ENCODE measurements around the gene ADGRB2. TPM values are rescaled to one million over a fixed set of nuclear protein-coding genes. Genes with fewer than 3 reads are reported as not detected.

The ADGRB2 gene
- total RNA-seq, 1 experiment from 2014 or later: 34.8 TPM

DNA sequence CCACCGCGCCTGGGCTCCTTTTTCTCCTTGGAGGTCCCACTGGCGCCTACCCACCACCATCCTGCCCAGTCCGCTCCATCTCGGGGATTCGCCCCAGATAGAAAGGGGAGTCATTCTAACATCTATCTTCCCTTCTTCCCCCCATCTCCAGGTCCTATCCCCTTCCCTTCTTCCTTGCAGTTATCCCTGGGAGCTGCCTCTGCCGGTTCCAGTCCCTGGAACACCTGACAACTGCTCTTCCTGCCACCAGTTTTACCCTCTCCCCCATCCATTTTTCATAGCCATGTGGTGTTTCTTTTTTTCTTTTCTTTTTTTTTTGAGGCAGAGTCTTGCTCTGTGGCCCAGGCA lies 48.3 kb downstream of the ADGRB2 start:
- no peaks in the 10 kb centered on the region for H3K9me3 ChIP-seq (ENCODE audit: control insufficient read depth, insufficient read depth, low read depth, low read length)
- peak overlapping the region; percentile 55 to 78 for H3K4me3 ChIP-seq (ENCODE audit: low read depth in 2 of 2, low read length in 2 of 2)
- in situ Hi-C loops (cut with HindIII; ENCODE audit: low pct_unique_long_range_greater_than_20kb, low sequenced_read_pairs): no loop called here
- H3K36me3 ChIP-seq (ENCODE audit: control insufficient read depth, insufficient read depth, low read length): no peaks in the 10 kb centered on the region
- peak overlapping the region; percentile 86; the same call in 1 of the 2 replicates for H3K27ac ChIP-seq (ENCODE audit: low read length)
- ChIA-PET CTCF (interaction anchor here (0.6 to 3.8 kb wide), 11 partner anchors 11 to 248 kb away, joined by 3 to 24 read pairs (median 5); partner anchors contain the start of gene COL16A1), POLR2A (interaction anchor here (0.6 kb wide), 1 partner anchor 49 kb away, joined by 3 read pairs; no protein-coding TSS in a partner anchor)
- H3K4me1 ChIP-seq (ENCODE audit: control insufficient read depth, insufficient read depth, low read length): peaks cover 44% of the 10 kb centered on the region
- no TSS peak for BruUV-seq (replicated peaks)
- DNase-seq (ENCODE audit: low read depth, low spot score): no peak
- no peak for TF ChIP-seq SIN3A (IDR thresholded peaks at IDR 0.05; ENCODE audit: borderline replicate concordance, insufficient read depth, low read depth, low read length)
- TF ChIP-seq, protein P1, sequence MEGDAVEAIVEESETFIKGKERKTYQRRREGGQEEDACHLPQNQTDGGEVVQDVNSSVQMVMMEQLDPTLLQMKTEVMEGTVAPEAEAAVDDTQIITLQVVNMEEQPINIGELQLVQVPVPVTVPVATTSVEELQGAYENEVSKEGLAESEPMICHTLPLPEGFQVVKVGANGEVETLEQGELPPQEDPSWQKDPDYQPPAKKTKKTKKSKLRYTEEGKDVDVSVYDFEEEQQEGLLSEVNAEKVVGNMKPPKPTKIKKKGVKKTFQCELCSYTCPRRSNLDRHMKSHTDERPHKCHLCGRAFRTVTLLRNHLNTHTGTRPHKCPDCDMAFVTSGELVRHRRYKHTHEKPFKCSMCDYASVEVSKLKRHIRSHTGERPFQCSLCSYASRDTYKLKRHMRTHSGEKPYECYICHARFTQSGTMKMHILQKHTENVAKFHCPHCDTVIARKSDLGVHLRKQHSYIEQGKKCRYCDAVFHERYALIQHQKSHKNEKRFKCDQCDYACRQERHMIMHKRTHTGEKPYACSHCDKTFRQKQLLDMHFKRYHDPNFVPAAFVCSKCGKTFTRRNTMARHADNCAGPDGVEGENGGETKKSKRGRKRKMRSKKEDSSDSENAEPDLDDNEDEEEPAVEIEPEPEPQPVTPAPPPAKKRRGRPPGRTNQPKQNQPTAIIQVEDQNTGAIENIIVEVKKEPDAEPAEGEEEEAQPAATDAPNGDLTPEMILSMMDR (IDR thresholded peaks at IDR 0.05): no peak; the same call in 1 of the 2 replicates
- ATAC-seq: peak; percentile 6
- intact Hi-C loops (cut with micrococcal nuclease; ENCODE audit: unreplicated experiment): no loop called here
- H3K27me3 ChIP-seq (ENCODE audit: control insufficient read depth, insufficient read depth, low read length): no peaks in the 10 kb centered on the region

DNA sequence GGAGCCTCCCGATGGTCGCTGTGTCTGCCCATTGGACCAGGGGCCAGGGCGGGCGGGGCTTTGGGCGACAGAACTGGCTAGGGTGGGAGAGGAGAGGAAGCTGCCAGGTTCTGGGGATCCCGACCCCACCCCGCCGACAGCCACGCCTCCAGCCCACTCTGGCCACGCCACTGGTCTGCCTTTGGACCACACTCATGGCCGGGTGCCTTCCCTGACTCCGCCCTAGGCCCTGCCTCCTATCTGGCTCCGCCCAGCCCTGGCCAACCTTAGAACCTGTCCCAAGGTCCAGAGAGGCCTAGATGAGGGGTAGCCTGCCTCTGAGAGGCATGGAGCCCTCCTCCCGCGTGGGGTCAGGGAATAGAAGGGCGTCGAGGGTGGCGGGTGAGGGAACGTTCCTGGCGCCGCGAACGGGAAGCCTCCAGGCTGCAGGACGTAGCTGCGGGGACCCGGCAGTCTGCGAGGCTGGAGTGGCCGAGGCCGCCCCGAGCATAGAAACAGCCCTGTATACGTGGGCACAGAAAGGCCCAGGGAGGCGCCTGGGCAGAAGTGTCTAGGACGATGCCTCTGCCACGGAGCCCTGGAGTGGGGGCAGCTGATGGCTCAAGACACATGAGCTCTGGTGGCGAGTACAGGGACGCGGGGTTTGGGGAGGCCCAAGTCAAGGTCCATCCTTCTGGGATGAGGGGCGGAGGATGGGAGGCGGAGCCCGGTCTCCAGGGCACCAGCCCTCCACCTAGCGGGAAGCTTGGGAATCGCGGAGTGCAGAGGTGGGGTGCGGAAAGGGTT lies 48.9 kb downstream of the ADGRB2 start:
- in situ Hi-C loops (cut with HindIII; ENCODE audit: low pct_unique_long_range_greater_than_20kb, low sequenced_read_pairs): no loop called here
- ChIA-PET CTCF (interaction anchor here (0.6 to 3.8 kb wide), 11 partner anchors 11 to 249 kb away, joined by 3 to 24 read pairs (median 5); partner anchors contain the start of gene COL16A1), POLR2A (interaction anchor here (0.6 kb wide), 1 partner anchor 50 kb away, joined by 3 read pairs; no protein-coding TSS in a partner anchor)
- DNase-seq (ENCODE audit: low read depth, low spot score): peak; percentile 87
- peak overlapping the region; percentile 55 to 78 for H3K4me3 ChIP-seq (ENCODE audit: low read depth in 2 of 2, low read length in 2 of 2)
- intact Hi-C loops (cut with micrococcal nuclease; ENCODE audit: unreplicated experiment): no loop called here
- H3K4me1 ChIP-seq (ENCODE audit: control insufficient read depth, insufficient read depth, low read length): peaks cover 44% of the 10 kb centered on the region
- H3K27ac ChIP-seq (ENCODE audit: low read length): peak overlapping the region; percentile 86
- H3K36me3 ChIP-seq (ENCODE audit: control insufficient read depth, insufficient read depth, low read length): no peaks in the 10 kb centered on the region
- peak; percentile 96 for ATAC-seq
- no peaks in the 10 kb centered on the region for H3K9me3 ChIP-seq (ENCODE audit: control insufficient read depth, insufficient read depth, low read depth, low read length)
- TF ChIP-seq SIN3A (IDR thresholded peaks at IDR 0.05; ENCODE audit: borderline replicate concordance, insufficient read depth, low read depth, low read length) (peak; percentile 44; the same call in 1 of the 2 replicates), TCF7L2 (IDR thresholded peaks at IDR 0.05; ENCODE audit: low read depth, low read length) (no peak), POLR2AphosphoS5 (IDR thresholded peaks at IDR 0.05; ENCODE audit: low read depth, low read length) (peak; percentile 56)
- TF ChIP-seq, protein P2, sequence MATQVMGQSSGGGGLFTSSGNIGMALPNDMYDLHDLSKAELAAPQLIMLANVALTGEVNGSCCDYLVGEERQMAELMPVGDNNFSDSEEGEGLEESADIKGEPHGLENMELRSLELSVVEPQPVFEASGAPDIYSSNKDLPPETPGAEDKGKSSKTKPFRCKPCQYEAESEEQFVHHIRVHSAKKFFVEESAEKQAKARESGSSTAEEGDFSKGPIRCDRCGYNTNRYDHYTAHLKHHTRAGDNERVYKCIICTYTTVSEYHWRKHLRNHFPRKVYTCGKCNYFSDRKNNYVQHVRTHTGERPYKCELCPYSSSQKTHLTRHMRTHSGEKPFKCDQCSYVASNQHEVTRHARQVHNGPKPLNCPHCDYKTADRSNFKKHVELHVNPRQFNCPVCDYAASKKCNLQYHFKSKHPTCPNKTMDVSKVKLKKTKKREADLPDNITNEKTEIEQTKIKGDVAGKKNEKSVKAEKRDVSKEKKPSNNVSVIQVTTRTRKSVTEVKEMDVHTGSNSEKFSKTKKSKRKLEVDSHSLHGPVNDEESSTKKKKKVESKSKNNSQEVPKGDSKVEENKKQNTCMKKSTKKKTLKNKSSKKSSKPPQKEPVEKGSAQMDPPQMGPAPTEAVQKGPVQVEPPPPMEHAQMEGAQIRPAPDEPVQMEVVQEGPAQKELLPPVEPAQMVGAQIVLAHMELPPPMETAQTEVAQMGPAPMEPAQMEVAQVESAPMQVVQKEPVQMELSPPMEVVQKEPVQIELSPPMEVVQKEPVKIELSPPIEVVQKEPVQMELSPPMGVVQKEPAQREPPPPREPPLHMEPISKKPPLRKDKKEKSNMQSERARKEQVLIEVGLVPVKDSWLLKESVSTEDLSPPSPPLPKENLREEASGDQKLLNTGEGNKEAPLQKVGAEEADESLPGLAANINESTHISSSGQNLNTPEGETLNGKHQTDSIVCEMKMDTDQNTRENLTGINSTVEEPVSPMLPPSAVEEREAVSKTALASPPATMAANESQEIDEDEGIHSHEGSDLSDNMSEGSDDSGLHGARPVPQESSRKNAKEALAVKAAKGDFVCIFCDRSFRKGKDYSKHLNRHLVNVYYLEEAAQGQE (IDR thresholded peaks at IDR 0.05; ENCODE audit: insufficient read depth in 1 of 2, low read depth in 2 of 2, low read length in 1 of 2): no peak
- TF ChIP-seq, protein P1 (IDR thresholded peaks at IDR 0.05): peak; percentile 96
- no peaks in the 10 kb centered on the region for H3K27me3 ChIP-seq (ENCODE audit: control insufficient read depth, insufficient read depth, low read length)
- BruUV-seq (replicated peaks): TSS peak; percentile 79
